ENCODE data around the gene HSPB1.
"Not testable (repeated sequence)": the region's sequence is repeated elsewhere in the genome, so short reads cannot be mapped to it uniquely, and the experiment has no call there.

HSPB1 gene

DNA sequence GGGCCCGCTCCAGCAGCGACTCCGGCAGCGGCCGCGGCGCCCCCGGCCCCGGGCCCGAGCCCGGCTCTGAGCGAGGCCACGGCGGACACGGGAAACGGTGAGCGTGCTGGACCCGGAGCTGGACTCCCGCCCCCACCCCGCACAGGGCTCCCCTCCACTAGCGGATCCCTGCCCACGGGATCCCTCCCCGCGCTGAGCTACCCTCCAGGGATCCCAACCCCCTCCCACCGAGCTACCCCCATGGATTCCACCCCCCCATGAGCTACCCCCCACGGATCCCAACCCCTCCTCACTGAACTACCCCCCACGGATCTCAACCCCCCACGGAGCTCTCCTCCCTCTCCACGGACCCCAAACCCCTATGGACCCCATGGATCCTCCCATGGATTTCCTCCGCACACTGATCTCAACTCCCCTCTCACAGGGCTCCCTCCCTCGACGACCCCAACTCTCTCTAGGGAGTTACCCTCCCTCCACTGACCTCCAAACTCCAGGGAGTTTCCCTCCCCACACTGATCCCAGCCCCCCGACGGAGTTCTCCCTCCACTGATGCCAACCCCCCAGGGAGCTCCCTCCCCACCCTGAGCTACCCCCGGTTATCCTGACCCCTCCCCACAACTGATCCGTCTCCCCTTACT lies 20.6 kb upstream of the HSPB1 start:
- DNase-seq, result no peak

DNA sequence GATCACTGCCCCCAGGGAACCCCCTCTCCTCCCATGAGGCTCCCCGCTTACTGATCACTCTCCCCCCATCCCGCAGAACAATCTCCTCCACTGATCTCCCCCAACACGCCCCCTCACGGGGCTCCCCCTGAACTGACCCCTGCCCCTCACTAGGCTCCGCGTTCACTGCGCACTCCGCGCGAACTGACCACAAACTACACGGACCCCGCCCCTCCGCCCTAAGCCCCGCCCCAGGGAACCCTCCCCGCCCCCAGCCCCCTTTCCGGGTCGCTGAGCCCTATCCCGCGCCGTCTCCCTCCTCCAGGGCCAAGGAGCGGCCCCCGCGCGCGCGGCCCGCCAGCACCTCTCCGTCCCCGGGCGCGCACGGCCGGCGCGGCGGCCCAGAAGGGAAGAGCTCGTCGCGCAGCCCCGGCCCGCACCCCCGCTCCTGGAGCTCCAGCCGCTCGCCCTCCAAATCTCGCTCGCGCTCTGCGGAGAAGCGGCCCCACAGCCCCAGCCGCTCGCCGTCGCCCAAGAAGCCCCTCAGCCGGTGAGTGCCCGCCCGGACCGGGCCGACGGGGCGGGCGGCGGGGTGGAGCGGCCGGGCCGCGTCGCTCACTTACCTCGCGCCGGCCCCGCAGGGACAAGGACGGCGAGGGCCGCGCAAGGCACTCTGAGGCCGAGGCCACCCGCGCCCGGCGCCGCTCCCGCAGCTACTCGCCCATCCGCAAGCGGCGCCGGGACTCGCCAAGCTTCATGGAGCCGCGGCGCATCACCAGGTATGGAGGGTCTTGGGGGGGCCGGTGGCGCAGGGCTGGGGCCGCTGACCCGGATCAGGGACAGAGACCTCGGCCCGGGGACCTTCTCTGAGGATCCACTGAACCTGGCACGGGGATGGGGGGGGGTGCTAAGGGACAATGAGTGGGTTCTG lies 19.9 kb upstream of the HSPB1 start:
- DNase-seq, result no peak

DNA sequence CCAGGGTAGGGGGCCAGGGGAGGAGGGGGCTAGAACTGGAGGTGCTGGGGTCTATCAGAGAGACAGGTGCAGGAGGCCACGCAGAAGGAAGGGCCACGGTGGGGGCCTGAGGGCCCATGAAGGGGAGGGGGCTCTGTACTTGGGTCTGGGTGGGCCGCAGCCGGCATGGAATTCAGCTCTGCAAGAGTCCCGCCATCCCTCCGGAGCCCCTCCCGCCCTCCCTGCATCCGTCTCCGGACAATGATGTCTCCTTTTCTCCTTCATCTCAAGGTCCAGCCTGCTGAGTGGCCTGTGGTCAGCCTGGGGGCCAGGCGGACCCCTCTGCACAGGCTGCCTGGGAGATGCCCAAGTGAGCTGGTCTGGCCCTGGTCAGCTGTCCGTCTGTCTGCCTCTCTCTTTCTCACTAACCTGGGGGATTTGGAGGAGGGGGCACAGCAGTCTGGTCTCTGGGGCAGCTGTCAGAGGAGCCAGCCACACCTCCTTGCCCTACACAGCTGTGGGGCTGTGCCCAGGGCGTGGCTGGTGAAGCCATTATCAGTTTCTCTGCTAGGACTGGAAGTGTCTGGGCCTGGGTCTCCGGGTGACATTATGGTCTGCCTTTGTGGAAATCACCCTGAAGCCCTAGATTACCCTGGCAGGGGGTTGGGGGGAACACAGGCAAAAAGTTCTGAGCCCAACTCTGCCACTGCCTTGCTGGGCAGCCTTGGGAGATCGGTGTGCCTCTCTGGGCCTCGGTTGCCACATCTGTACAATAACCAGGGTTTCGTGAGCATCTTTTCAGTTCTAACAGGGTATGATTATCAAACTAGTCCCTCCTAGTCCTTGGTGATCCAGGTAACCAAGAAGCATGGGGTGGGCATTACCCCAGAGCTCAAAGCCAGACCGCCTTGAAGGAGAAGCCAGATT lies 19.0 kb upstream of the HSPB1 start:
- no peak for DNase-seq

DNA sequence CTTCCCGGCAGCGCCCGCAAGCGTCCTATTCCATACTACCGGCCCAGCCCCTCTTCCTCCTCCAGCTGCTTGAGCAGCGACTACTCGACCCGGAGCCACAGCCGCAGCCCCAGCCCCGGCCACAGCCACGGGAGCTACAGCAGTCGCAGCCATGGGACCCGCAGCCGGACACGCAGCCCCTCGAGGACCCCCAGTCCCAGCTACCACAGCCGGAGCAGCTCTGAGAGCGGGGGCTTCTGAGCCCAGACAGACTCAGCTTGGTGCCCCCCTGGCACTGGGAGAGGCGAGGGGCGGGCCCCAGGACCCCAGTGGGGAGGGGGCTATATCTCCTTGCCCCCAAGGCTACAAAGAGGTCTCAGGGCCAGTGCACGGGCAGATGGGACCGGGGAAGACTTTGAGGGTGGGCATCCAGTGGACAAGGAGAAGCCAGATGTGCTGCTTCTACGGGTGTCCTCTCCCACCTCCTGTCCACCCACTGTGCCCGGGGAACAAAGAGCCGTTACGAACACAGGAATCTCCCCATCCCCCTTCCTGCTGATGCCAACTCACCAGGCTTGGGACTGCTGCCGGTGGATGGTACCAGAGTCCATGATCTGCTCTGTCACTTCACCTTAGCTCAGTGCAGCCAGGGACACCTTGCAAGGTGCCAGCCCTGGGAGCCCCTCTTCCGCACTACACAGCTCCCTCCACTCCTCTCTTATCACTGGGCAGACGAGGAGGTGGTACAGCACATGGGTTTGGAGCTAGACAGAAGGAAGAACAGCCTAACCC lies 16.7 kb upstream of the HSPB1 start:
- no peak for DNase-seq

DNA sequence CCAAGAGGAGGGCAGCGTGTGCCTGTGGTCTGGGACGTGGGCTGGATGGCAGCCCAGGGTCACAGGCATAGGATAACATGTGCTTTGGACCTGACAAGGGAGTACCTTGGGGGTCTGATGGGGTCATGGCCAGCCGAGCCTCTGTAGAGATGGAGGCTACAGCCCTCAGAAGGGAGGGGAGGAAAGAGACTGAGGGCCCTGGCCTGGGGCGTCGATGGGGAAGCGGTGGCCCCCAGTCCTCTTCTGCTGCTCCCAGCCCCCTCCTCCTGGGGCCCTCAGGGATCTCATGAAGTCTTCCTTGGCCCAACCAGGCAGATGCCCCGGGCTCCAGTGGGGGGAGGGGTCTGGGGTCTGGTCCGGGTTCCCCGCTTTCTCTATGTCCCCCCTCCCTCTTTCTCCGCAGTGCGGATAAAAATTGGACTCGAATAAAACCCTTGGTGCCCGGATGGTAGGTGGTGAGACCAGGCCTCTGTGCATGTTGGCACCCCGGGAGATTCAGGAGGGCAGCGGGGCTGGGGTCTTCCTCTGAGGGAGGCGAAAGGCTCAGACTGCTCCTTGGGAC lies 15.6 kb upstream of the HSPB1 start:
- no peak for DNase-seq

DNA sequence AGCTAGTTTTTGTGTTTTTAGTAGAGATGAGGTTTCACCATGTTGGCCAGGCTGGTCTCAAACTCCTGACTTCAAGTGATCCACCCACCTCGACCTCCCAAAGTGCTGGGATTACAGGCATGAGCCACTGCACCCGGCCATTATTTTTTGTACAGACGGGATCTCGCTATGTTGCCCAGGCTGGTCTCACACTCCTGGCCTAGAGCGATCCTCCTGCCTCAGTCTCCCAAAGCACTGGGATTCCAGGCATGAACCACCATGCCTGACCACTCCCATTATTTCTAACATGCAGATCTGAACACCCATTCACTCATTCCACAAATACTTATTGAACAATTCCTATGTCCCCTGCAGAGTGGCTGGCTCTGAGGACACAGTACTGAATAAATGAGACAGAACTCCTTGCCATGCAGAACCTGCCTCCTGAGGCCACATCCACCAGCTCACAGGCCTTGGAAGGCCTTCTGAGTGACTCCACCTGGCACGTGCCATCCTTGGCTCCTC lies 11.6 kb upstream of the HSPB1 start:
- DNase-seq, result not testable (repeated sequence)

DNA sequence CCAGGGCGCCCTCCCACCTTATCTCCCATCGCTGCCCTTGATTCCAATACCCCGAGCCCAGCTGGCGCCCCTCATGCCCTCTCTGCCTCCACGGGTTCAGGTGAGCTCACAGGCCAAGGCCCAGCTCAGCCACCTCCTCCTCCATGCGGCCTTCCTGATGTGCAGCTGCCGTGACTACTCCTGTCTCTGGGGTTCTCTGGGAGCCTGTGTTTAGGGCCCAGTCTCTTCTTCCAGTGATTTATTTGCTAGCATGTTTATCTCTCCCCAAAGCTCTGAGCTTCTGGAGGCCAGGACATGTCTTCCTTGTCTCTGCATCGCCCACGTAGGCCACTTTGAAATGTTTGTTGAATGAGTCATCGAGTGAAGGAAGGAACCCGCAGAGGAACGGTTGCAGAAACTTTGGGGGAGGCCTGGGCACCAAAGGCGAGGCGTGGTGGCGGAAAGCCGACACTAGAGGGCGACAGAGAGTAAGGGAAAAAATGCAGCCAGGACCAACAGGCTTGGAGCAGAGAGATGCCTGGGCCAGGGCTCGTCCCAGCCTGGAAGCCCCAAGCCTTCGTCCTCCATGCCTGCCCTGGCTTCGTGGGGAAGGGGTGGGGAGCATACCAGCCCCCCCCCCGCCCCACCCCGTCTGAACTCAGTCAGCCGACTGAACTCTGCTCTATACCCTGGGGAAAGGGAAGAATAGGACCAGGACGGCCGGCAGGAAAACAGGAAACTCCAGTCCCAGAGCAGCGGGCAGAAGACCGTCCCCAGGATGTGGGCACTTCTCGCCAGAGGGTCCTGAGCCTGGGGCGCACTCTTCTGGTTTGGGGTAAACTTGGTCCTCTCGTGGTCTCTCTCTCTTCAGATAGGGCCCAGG lies 10.9 kb upstream of the HSPB1 start:
- peak; percentile 60 to 72 for DNase-seq

DNA sequence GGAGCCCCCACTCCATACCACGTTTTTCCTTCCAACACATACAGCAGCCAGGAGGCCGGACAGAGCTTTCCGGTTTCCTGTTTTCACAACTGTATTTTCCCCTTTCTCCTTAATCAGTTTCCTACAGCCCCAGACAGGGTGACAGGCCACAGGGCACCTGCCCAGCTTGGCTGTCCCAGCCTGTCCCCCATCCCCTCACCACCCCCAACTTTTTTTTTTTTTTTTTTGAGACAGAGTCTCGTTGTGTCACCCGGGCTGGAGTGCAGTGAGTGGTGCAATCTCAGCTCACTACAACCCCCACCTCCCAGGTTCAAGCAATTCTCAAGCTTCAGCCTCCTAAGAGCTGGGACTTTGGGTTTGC lies 10.3 kb upstream of the HSPB1 start:
- no peak for DNase-seq

DNA sequence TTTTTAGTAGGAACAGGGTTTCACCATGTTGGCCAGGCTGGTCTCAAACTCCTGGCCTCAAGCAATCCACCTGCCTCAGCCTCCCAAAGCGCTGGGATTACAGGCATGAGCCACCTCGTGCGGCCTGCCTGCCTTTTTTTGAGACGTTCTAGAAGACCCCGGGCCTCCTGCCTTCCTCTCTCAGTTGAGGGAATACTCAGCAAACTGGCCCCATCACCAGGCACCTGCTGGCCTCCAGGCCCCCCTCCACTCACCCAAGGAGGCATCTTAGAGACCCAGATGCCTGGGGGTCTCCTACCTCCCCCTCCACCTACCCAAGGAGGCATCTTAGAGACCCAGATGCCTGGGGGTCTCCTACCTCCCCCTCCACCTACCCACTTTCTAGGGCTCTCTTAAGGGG lies 9.6 kb upstream of the HSPB1 start:
- DNase-seq, result not testable (repeated sequence)

DNA sequence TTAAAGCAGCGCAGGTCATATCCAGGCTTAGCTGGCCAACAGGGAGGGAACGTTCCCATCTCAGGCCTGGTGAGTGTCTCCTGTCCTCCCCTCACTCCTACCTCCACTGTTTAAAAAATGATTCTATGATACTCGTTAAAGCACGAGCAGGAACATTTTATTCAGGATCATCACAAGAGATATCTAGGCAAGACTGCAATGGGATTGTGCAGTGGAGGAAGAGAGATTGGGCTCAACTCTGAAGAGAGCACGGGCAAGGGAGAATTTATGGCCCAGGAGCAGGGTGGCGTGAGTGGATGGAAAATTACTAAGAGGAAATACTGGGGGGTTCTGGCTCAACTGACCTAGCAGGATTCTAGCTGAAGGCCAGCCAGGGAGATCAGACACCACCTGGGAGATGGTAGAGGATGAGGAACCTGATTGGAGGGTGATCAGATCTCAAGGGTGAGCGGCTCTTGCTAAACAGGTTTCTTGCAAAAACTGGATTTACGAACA lies 9.0 kb upstream of the HSPB1 start:
- DNase-seq, result no peak

DNA sequence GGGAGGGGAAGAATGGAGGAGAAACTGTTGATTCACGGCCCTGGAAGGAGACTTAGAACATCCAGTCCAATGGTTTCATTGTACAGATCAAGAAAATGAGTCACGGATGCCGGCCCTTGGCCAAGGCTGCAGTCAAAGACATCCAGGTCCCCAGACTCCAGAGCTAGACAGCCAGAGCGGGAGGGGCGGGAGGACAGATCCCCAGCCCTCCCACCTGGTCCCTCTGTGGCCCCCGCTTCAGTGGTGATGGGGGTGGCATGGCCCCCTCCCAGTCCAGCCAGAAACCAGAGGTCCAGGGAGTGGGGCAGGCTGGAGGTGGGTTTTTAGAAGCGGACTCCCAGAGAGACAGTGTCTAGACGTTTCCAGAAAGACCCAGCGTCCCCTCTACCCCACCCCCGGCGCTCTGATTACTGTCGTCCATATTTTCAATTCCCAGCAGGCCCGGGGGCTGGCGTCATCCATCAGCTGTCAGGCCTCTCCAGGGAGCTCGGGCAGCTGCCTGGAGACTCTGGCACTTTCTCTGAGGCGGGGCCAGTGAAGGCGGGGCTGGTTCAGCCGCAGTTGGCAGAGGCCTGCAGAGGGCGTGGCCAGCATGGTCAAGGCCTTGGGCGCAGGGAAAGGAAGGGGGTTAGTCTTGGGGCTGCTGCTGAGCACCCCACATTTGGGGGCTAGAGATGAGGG lies 8.0 kb upstream of the HSPB1 start:
- peak; percentile 88 to 95 for DNase-seq

DNA sequence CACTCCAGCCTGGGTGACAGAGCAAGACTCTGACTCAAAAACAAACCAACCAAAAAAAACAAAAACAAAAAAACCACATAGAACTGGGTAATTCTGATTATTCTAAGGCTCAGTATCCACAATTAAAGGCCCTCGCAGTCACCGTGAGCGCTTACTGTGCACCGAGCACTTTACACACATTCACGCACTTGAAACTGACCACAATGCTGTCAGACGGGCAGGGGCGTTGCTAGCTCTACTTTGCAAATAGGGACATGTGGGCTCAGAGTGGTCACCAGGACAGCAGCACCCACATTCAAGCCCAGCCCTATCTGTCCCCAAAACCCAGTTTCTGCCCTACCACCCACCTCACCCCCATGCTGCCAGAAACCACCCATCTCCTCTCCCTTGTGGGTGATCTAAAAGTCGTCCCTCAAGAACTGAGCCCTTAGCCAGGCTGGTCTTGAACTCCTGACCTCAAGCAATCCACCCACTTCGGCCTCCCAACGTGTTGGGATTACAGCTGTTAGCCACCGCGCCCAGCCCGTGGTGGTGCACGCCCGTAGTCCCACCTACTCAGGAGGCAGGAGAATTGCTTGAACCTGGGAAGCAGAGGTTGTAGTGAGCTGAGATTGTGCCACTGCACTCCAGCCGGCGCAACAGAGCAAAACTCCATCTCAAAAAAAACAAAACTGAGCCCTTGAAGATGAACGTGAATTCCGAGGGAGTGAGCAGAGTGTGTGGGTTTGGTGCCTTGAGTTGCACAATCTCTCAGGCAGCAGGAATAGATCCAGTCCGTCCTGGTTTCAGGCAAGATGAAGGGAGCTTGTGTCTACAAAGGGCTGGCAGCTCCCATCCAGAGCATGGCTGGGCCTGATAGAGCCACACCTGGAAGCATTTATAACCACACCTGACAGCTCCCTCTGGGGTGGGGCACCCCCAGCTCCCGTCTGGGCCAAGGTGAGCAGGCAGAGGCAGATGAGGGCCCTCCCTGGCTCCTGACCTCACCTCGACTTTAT lies 5.4 kb upstream of the HSPB1 start:
- DNase-seq, result no peak

DNA sequence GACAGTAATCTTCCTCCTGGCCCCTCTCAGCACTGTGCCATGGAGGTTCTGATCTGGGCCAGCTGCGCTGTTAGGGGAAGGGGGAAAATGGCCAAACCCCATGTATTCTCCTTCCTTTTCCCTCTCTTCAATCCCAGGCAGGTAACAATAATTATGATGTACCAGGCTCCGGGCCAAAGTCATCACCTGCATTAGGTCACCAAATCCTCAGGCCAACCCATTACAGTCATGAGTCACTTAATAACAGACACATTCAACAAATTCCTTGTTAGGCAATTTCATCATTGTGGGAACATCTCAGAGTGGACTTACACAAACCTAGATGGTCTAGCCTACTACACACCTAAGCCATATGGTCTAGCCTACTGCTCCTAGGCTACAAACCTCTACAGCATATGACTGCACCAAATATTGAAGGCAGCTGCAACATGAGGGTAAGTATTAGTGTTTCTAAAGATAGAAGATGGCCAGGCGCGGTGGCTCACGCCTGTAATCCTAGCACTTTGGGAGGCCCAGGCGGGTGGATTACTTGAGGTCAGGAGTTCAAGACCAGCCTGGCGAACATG lies 2.2 kb upstream of the HSPB1 start:
- no peak for DNase-seq

DNA sequence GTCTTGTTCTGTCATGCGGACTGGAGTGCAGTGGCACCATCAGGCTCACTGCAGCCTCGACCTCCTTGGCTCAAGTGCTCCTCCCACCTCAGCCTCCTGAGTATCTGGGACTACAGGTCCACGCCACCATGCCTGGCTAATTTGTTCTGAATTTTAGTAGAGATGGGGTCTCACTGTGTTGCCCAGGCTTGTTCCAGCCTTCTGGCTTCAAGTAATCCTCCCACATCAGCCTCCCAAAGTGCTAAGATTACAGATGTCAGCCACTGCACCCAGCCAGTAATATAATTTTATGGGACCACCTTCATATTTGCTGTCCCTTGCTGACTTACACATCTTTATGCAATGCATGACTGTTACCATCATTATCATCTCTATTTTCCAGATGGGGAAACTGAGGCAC lies 1.5 kb upstream of the HSPB1 start:
- no peak for DNase-seq

DNA sequence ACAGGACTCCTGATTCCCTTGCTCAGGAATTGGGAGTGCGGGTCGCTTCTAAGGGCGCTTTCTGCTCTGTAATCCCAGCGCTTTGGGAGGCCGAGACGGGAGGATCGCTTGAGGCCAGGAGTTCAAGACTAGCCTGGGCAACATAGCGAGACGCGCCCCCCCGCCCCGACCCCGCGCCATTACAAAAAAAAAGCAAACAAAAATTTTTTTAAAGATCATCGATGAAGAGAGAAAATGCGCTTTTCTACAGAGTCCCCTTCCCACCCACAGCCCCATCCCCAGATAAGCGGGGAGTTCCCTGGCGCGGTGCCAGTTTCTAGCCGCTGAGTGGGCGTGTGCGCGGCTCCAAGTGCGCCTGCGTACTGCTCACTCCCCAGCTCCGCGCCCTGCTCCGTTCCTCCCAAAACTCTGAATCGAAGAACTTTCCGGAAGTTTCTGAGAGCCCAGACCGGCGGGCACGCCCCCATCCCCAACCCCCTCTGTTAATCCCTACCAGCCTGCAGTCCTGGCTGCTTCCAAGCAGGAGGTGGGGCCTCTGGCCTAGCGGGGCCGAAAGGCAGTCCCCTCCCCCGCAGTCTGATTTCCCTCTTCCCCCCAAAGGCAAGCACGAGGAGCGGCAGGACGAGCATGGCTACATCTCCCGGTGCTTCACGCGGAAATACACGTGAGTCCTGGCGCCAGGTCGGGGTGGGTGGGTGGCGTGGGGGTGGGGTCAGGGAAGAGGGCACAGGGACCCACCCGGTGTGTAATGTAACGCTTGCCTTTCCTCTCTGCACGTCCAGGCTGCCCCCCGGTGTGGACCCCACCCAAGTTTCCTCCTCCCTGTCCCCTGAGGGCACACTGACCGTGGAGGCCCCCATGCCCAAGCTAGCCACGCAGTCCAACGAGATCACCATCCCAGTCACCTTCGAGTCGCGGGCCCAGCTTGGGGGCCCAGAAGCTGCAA lies 1.0 kb downstream of the HSPB1 start:
- DNase-seq, result peak; percentile 64 to 73

DNA sequence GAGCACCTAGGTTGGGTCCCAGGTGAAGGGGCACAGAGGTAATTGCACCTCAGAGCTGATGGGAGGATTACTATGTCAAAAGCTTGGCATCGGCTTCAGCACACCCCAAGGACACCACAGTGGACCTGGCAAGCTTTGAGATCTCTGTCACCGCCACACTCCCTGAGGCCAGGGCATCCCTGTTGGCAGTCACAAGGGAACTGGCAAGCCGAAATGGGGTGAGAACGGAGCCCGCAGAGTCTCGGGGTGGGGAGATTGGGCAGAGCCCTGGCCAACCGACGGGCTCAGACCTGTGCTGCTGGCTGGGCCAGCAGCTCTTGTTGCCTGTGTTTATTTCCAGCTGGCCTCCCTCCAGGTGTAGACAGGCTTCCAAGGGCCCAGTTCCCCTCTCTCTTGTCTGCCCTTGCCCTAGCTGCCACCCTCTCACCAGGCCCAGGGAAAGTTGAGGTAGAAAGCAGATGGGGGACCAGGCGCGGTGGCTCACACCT lies 2.5 kb downstream of the HSPB1 start:
- DNase-seq, result peak in 1 of 2 experiments; percentile 23

DNA sequence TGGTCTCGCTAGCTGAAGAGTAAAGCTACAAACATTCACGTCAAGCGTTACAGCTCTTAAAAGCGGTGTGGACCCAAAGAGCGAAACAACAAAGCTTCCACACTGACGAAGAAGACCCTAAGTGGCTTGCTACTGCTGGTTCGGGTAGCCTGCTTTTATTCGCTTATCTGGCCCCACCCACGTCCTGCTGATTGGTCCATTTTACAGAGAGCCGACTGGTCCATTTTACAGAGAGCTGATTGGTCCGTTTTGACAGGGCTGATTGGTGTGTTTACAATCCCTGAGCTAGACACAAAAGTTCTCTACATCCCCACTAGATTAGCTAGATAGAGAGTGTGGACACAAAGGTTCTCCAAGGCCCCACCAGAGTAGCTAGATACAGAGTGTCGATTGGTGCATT lies 6.4 kb downstream of the HSPB1 start:
- not testable (repeated sequence) for DNase-seq

Measured in SHP77 (cell line).